ENCODE data around the gene ACOXL.

ACOXL gene

DNA sequence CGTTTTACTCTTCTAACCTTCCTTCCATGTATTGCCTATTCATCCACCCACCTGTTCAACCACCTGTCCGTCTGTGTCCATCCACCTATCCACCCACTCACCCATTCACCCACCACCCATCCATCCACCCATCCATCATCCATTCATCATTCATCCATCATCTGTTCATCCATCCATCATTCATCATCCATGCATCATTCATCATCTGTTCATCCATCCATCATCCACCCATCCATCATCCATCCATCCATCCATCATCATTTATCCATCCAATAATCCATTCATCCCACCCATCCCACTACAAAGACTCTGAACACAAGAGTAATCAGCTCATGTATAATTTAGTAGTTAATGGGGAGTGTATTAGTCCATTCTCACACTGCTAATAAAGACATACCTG lies 78.0 kb downstream of the ACOXL start:
- TF ChIP-seq, protein P1, sequence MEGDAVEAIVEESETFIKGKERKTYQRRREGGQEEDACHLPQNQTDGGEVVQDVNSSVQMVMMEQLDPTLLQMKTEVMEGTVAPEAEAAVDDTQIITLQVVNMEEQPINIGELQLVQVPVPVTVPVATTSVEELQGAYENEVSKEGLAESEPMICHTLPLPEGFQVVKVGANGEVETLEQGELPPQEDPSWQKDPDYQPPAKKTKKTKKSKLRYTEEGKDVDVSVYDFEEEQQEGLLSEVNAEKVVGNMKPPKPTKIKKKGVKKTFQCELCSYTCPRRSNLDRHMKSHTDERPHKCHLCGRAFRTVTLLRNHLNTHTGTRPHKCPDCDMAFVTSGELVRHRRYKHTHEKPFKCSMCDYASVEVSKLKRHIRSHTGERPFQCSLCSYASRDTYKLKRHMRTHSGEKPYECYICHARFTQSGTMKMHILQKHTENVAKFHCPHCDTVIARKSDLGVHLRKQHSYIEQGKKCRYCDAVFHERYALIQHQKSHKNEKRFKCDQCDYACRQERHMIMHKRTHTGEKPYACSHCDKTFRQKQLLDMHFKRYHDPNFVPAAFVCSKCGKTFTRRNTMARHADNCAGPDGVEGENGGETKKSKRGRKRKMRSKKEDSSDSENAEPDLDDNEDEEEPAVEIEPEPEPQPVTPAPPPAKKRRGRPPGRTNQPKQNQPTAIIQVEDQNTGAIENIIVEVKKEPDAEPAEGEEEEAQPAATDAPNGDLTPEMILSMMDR (IDR thresholded peaks at IDR 0.05; ENCODE audit: extremely low read depth, missing control alignments), result no peak
- DNase-seq (ENCODE audit: low spot score), result no peak

DNA sequence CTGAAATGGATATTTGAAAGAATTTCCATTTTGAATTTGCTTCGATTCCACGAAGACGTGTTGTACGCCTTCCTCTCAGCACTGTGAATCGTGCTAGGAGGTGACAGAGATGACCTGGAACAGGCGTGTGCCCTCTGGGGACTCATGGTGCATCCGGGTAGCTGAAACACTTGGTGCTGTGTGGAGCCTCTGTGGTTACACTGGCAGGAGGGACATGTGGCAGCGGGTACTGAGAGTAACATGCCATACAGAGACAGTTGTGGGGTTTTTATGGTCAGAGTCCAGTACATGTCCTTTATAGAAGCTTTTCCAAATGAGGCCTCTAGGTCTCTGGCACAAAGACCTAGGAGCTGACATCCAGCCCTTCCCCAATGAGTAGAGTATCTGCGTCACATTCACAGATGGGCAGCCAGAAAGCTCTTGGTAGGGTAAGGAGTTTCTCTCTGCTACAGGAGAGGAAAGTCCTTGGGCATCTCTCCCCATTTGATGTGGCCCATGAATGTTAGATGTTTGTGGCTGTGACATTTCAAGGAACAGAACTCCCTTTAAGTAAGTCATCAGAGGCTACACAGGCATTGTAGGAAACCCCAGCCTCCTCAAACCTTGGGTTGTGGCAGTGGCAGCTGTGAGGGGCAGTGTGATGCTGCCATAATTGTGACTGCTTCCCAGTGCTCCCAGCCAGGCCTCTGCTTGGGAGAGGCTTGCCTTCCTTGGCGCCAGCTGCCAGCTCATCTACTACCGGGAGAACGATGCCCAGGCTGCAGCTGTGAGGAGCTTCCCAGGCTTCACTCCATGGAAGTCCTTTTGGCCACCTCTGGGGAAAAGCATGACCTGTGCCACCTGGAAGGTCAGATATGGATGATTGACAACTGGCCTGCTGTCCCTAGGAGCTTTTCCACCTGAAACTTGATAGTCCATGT lies 80.6 kb downstream of the ACOXL start:
- no peak for DNase-seq (ENCODE audit: low spot score)
- TF ChIP-seq, protein P1 (IDR thresholded peaks at IDR 0.05; ENCODE audit: extremely low read depth, missing control alignments), result no peak

DNA sequence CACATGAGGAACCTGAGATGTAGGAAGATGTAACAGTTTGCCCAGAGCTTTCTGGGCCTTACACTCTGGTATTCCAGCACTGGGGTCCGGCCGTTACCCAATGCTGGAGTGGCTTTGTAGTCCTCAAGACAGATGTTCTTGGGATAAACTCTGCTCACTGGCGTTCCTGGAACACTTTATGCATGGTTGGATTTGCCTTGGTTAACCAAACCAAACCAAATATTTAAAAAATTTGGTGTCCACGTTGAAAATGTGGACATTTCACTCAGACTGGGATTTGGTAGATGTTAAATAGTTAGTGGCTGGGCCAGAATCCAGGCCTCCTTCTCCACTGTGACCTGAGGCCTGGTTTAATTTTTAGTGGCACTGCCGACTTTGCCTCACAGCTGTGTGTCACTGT lies 81.5 kb downstream of the ACOXL start:
- DNase-seq (ENCODE audit: low spot score), result no peak
- TF ChIP-seq, protein P1 (IDR thresholded peaks at IDR 0.05; ENCODE audit: extremely low read depth, missing control alignments), result no peak

DNA sequence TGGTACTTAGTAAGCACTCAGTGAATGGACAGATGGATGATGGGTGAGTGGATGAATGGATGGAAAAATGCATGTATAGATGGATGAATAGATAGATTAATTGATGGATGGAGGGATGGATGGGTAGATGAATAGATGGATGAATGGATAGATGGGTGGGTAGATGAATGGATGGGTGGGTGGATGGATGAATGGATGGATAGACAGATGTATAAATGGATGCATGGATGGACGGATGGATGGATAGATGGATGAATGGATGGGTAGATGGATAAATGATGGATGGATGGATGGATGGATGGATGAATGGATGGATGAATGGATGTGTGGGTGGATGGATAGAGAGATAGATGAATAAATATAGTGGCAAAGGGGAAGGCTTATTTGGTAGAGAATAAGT lies 83.6 kb downstream of the ACOXL start:
- TF ChIP-seq, protein P1 (IDR thresholded peaks at IDR 0.05; ENCODE audit: extremely low read depth, missing control alignments), result no peak
- DNase-seq (ENCODE audit: low spot score), result no peak

DNA sequence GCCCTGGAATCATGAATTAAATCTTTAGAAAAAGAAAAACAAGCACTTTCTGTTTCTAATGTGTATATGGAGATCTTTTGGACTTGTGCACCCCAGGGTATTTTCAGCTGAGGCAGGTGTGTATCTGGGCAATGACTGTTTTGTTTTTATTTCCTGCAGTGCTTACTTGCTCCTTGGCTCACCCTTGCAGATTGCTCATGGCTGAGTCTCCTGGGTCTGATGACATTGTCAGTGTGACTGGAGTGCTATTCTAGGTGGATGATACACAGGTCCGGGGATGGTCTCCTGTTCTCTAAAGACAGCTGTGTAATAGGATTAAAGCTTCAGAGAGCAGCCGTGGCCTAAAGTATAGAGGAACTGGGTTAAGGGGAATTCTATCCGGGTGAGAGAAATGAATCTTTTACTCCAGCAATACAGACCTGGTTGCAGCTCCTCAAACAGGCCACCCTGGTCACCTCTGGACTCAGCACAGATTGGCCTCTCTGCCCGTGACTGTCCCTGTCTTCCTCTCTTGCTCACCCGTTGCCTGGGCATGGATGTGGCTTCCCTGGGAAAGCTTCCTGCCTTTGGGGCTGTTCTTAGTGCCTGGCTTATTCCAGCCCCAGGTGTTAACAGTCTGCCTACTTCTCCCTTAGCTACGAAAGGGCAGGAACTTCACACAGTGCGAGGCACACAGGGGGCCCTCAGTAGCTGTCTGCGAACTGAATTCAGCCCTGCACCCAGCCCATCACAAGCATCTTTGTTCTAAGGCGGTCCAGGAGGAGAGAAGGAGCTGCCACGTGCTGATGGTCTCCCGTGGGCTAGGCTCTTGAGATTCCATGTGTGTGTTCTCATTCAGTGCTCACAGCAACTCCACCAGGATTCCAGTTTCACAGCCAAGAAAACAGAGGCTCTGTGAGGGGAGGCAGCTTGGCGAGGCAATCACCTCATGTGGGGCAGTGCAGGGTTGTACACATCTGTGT lies 84.3 kb downstream of the ACOXL start:
- no peak for DNase-seq (ENCODE audit: low spot score)
- TF ChIP-seq, protein P1 (IDR thresholded peaks at IDR 0.05; ENCODE audit: extremely low read depth, missing control alignments), result no peak

DNA sequence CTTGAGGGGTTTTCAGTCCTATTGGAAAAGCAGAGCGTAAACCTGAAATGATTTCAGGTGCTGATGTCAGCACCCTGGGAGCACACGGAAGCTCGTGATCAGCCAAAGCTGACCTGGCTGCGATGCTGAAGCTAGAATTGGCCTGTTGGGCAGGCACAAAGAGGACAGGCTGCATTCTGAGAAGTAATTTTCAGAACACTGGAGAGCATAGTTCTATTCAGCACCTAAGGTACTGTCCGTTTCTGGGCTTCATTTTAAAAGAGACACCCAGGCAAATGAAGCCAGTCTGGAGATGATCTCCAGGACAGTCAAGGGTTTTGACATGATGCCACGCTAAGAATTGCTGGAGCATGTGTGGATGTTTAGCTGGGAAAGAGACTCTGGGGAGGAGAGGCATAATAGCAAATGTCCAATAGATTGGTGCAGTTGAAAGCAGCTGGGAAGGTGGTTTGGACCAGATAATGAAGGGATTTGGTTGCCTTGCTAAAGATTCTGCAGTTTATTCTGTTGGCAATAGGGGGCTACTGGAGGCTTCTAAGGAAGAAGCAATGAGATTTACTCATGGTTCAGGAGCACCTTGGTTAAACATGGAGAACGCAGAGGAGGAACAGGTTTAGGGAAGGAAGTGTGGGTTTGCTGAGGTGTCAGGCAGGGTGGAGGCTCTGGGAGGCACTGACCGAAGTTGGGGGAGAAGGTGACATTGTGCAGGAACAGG lies 86.6 kb downstream of the ACOXL start:
- TF ChIP-seq, protein P1 (IDR thresholded peaks at IDR 0.05; ENCODE audit: extremely low read depth, missing control alignments), result no peak
- no peak for DNase-seq (ENCODE audit: low spot score)
